Measurements from ENCODE around the gene SRRD.

DNA sequence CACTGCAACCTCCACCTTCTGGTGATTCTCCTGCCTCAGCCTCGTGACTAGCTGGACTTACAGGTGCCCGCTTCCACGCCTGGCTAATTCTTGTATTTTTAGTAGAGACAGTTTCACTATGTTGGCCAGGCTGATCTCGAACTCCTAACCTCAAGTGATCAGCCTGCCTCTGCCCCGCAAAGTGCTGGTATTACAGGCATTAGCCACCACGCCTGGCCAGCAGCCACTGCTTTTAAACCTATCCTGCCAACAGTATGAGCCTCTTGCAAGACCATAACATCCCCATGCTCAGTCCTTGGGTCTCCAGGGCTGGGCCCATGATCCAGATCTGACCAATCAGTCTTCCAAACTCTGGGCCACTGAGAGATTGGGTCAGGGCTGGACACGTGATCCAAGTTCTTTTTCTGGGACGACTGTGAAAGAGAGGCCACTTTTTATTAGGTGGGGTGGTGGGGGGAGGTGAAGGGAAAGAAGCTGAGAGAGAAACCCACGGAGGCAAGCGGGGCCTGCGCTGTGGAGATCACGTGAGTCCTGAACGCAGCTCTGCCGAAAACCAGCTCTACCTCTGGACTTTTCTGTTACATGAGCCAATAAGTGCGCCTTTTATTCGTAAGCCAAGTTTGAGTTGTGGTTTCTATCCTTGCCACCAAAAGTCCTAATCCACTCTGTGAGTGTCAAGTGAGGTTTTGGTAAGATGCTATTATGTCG, 36.7 kb upstream of the SRRD start:
- no peak for TF ChIP-seq POLR2A (IDR thresholded peaks at IDR 0.05; ENCODE audit: low read depth, low read length)
- no peak for TF ChIP-seq POLR2AphosphoS5 (IDR thresholded peaks at IDR 0.05; ENCODE audit: low read depth, low read length)
- no peak for TF ChIP-seq TAF1 (IDR thresholded peaks at IDR 0.05; ENCODE audit: borderline replicate concordance, low read depth, low read length)
